SH-SY5Y (cell line): ENCODE measurements around the gene PNPLA7.

Experiments used
- GATA2 ChIP-seq: IDR thresholded peaks from 2 replicates; pipeline ENCODE4 v1.6.1; 2011; ENCODE audit warnings: mild to moderate bottlenecking, low read depth, low read length
- GATA3 ChIP-seq: IDR thresholded peaks from 2 replicates; pipeline ENCODE4 v1.6.1; 2011; ENCODE audit warnings: low read depth, mild to moderate bottlenecking, low read length, moderate library complexity

The PNPLA7 gene

GRCh38 chr9:137550231-137550621, at the start of gene PNPLA7:
Gene PNPLA7 (minus strand): TSS chr9:137550402. CDS start chr9:137550197, 205 bp downstream.
- TF ChIP-seq GATA2 (no peak), GATA3 (no peak)

GRCh38 chr9:137598943-137599342, 48.7 kb upstream of the PNPLA7 start:
- TF ChIP-seq GATA2 = no peak
- TF ChIP-seq GATA3 = no peak

- TF ChIP-seq GATA3 = no peak
- TF ChIP-seq GATA2 = no peak
Measured at GRCh38 chr9:137593176-137593575, 43.0 kb upstream of the PNPLA7 start.

GRCh38 chr9:137592767-137593166, 42.6 kb upstream of the PNPLA7 start:
- TF ChIP-seq GATA2 (no peak), GATA3 (no peak)

- no peak for TF ChIP-seq GATA3
Measured at GRCh38 chr9:137590469-137591383, 40.5 kb upstream of the PNPLA7 start, which contains the start of gene ZMYND19. Gene ZMYND19 (minus strand): TSS chr9:137590512. CDS start chr9:137590263, 249 bp downstream.

GRCh38 chr9:137590123-137590468, 39.9 kb upstream of the PNPLA7 start:
- TF ChIP-seq GATA2 (no peak), GATA3 (no peak)

- TF ChIP-seq GATA3 = no peak
- no peak for TF ChIP-seq GATA2
Measured at GRCh38 chr9:137589441-137590122, 39.4 kb upstream of the PNPLA7 start.

GRCh38 chr9:137588891-137589290, 38.7 kb upstream of the PNPLA7 start:
- TF ChIP-seq GATA2 (no peak), GATA3 (no peak)

GRCh38 chr9:137588311-137588710, 38.1 kb upstream of the PNPLA7 start:
- TF ChIP-seq GATA3 (no peak), GATA2 (no peak)

GRCh38 chr9:137586854-137587253, 36.7 kb upstream of the PNPLA7 start:
- no peak for TF ChIP-seq GATA2
- TF ChIP-seq GATA3 = no peak

GRCh38 chr9:137583957-137584356, 33.8 kb upstream of the PNPLA7 start:
- no peak for TF ChIP-seq GATA3

- TF ChIP-seq GATA3 (no peak), GATA2 (no peak)
Measured at GRCh38 chr9:137583347-137583746, 33.1 kb upstream of the PNPLA7 start.

GRCh38 chr9:137582286-137582860, 32.2 kb upstream of the PNPLA7 start:
- TF ChIP-seq GATA3 = no peak
- TF ChIP-seq GATA2 = no peak
